ENCODE data around the gene CSNK1E. TPM values are rescaled to one million over a fixed set of nuclear protein-coding genes. Genes with fewer than 3 reads are reported as not detected.

Gene CSNK1E
- total and polyA plus RNA-seq, 9 of the 15 experiments (the other 6 are each of a cell fraction or from before 2014, with no cell fraction given) = 2.7 to 70.0 (median 41.3) TPM

- Histone ChIP-seq H3K27ac (ENCODE audit: extremely low read depth, low read depth, low read length) (no peak overlapping the region), H3K4me2 (ENCODE audit: insufficient read depth, low read length) (no peak overlapping the region), H3K9ac (ENCODE audit: insufficient read depth in 1 of 2, low read depth in 2 of 2, low read length in 2 of 2) (no peak overlapping the region), H3K36me3 (ENCODE audit: control insufficient read depth, insufficient read depth, low read length) (peaks cover 64% of the 10 kb centered on the region; the same call in 2 of the 3 replicates), H3K79me2 (ENCODE audit: control insufficient read depth, insufficient read depth, low read length) (peaks cover 45% of the 10 kb centered on the region), H3K9me3 (replicated peaks; ENCODE audit: control insufficient read depth, insufficient read depth, low read depth, low read length) (no peaks in the 10 kb centered on the region), H3K4me1 (replicated peaks in 1 of 2; ENCODE audit: control insufficient read depth in 2 of 2, insufficient read depth in 2 of 2, low read length in 2 of 2) (peaks cover 3 to 9% of the 10 kb centered on the region in 2 experiments; a peak in 3 of 5 replicates), H3K27me3 (ENCODE audit: control insufficient read depth in 2 of 2, insufficient read depth in 2 of 2, low read length in 2 of 2) (no peaks in the 10 kb centered on the region), H4K20me1 (replicated peaks; ENCODE audit: control insufficient read depth, insufficient read depth, low read length) (peaks cover 14% of the 10 kb centered on the region), H3K9me1 (ENCODE audit: control insufficient read depth, insufficient read depth, low read length) (peaks cover 2% of the 10 kb centered on the region), H3K4me3 (no peak overlapping the region), H2AFZ (ENCODE audit: low read depth, low read length) (no peak overlapping the region)
- no peak for FAIRE-seq
- intact Hi-C loops (cut with micrococcal nuclease) (no loop called here), in situ Hi-C loops (cut with MboI) (no loop called here)
- POLR2A ChIA-PET = no interaction called here
- BruUV-seq (replicated peaks) = no TSS peak
- DNase-seq (ENCODE audit: extremely low read depth in 1 of 4, low spot score in 3 of 4) = no peak
- 83% methylated on average over 4 of the region's 5 CpGs for WGBS (ENCODE audit: insufficient coverage, low coverage, missing lambda C conversion rate)
- CTCF ChIA-PET (ENCODE audit: low intra/inter-chr PET ratio) = no interaction called here
- ATAC-seq = no peak
- TF ChIP-seq ZNF589 (CRISPR knock-in tag; IDR thresholded peaks at IDR 0.05; ENCODE audit: low read depth) (no peak), EP400 (IDR thresholded peaks at IDR 0.05) (no peak), ETS1 (conservative IDR thresholded peaks at IDR 0.05; ENCODE audit: control insufficient read depth, low read depth, low read length) (no peak), ZNF766 (CRISPR knock-in tag; conservative IDR thresholded peaks at IDR 0.05) (no peak), EHMT2 (IDR thresholded peaks at IDR 0.05) (no peak), SAP30 (IDR thresholded peaks at IDR 0.05; ENCODE audit: borderline replicate concordance, insufficient read depth, low read depth, low read length, poor library complexity, severe bottlenecking) (no peak), ARID2 (IDR thresholded peaks at IDR 0.05) (no peak), RBM25 (IDR thresholded peaks at IDR 0.05; ENCODE audit: low read depth, low read length, severe bottlenecking) (no peak)
- TF ChIP-seq, protein P1, sequence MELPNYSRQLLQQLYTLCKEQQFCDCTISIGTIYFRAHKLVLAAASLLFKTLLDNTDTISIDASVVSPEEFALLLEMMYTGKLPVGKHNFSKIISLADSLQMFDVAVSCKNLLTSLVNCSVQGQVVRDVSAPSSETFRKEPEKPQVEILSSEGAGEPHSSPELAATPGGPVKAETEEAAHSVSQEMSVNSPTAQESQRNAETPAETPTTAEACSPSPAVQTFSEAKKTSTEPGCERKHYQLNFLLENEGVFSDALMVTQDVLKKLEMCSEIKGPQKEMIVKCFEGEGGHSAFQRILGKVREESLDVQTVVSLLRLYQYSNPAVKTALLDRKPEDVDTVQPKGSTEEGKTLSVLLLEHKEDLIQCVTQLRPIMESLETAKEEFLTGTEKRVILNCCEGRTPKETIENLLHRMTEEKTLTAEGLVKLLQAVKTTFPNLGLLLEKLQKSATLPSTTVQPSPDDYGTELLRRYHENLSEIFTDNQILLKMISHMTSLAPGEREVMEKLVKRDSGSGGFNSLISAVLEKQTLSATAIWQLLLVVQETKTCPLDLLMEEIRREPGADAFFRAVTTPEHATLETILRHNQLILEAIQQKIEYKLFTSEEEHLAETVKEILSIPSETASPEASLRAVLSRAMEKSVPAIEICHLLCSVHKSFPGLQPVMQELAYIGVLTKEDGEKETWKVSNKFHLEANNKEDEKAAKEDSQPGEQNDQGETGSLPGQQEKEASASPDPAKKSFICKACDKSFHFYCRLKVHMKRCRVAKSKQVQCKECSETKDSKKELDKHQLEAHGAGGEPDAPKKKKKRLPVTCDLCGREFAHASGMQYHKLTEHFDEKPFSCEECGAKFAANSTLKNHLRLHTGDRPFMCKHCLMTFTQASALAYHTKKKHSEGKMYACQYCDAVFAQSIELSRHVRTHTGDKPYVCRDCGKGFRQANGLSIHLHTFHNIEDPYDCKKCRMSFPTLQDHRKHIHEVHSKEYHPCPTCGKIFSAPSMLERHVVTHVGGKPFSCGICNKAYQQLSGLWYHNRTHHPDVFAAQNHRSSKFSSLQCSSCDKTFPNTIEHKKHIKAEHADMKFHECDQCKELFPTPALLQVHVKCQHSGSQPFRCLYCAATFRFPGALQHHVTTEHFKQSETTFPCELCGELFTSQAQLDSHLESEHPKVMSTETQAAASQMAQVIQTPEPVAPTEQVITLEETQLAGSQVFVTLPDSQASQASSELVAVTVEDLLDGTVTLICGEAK (IDR thresholded peaks at IDR 0.05) = no peak
- TF ChIP-seq, protein P1 (CRISPR knock-in tag; IDR thresholded peaks at IDR 0.05) = no peak
- TF ChIP-seq, protein P2, sequence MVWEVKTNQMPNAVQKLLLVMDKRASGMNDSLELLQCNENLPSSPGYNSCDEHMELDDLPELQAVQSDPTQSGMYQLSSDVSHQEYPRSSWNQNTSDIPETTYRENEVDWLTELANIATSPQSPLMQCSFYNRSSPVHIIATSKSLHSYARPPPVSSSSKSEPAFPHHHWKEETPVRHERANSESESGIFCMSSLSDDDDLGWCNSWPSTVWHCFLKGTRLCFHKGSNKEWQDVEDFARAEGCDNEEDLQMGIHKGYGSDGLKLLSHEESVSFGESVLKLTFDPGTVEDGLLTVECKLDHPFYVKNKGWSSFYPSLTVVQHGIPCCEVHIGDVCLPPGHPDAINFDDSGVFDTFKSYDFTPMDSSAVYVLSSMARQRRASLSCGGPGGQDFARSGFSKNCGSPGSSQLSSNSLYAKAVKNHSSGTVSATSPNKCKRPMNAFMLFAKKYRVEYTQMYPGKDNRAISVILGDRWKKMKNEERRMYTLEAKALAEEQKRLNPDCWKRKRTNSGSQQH (CRISPR knock-in tag; IDR thresholded peaks at IDR 0.05) = no peak
Observed at GRCh38 chr22:38303974-38304373, 13.3 kb downstream of the CSNK1E start.
